Measurements from ENCODE around the gene SNX10. TPM values are rescaled to one million over a fixed set of nuclear protein-coding genes. Genes with fewer than 3 reads are reported as not detected.

Gene SNX10
- total RNA-seq, 3 donors from 2014 or later (not counting 1 experiment from before 2014, with no cell fraction given): 17.2 to 26.8 (median 21.3) TPM

- no peak for DNase-seq
- no peaks in the 10 kb centered on the region for H3K9me3 Mint-ChIP-seq
- no peak overlapping the region for H3K27ac Mint-ChIP-seq
- Histone ChIP-seq H3K9me3 (ENCODE audit: control insufficient read depth, insufficient read depth, low read length) (no peaks in the 10 kb centered on the region), H3K36me3 (ENCODE audit: control insufficient read depth, insufficient read depth, low read length) (no peaks in the 10 kb centered on the region), H3K4me1 (ENCODE audit: control insufficient read depth, insufficient read depth, low read length) (peaks cover 5% of the 10 kb centered on the region), H3K27ac (ENCODE audit: low read length) (no peak overlapping the region), H3K4me3 (ENCODE audit: low read length) (no peak overlapping the region), H3K27me3 (ENCODE audit: control insufficient read depth, insufficient read depth, low read length) (no peaks in the 10 kb centered on the region)
- TF ChIP-seq CTCF (IDR thresholded peaks at IDR 0.05): no peak
- intact Hi-C loops (cut with micrococcal nuclease): no loop called here
- ATAC-seq: no peak
- WGBS (ENCODE audit: insufficient coverage): 94% methylated on average over 8 of the region's 10 CpGs
- peaks cover 6 to 8% of the 10 kb centered on the region in 2 donors for H3K4me1 Mint-ChIP-seq
- no peaks in the 10 kb centered on the region for H3K36me3 Mint-ChIP-seq
- H3K27me3 Mint-ChIP-seq (ENCODE audit: low read depth in 2 of 2): peaks cover 0 to 3% of the 10 kb centered on the region in 2 donors
- H3K4me3 Mint-ChIP-seq: no peak overlapping the region
Measured at GRCh38 chr7:26381476-26382353, 90.1 kb downstream of the SNX10 start.

GRCh38 chr7:26385240-26385639, 93.6 kb downstream of the SNX10 start:
- no peaks in the 10 kb centered on the region for H3K36me3 Mint-ChIP-seq
- H3K27me3 Mint-ChIP-seq (ENCODE audit: low read depth in 2 of 2): peaks cover 13 to 20% of the 10 kb centered on the region in 2 donors

GRCh38 chr7:26387731-26388130, 96.1 kb downstream of the SNX10 start:
- ATAC-seq (no peak), DNase-seq (no peak)
- no peak overlapping the region for H3K4me3 ChIP-seq (ENCODE audit: low read length)
- no peak overlapping the region for H3K4me3 Mint-ChIP-seq
- H3K4me1 ChIP-seq (ENCODE audit: control insufficient read depth, insufficient read depth, low read length): no peaks in the 10 kb centered on the region
- no peaks in the 10 kb centered on the region for H3K9me3 Mint-ChIP-seq
- H3K27ac ChIP-seq (ENCODE audit: low read length): no peak overlapping the region
- no peaks in the 10 kb centered on the region for H3K9me3 ChIP-seq (ENCODE audit: control insufficient read depth, insufficient read depth, low read length)
- intact Hi-C loops (cut with micrococcal nuclease): no loop called here
- no peak for TF ChIP-seq CTCF (IDR thresholded peaks at IDR 0.05)
- no peaks in the 10 kb centered on the region for H3K4me1 Mint-ChIP-seq
- no peaks in the 10 kb centered on the region for H3K27me3 ChIP-seq (ENCODE audit: control insufficient read depth, insufficient read depth, low read length)
- no peaks in the 10 kb centered on the region for H3K36me3 Mint-ChIP-seq
- no peaks in the 10 kb centered on the region for H3K36me3 ChIP-seq (ENCODE audit: control insufficient read depth, insufficient read depth, low read length)
- peaks cover 13 to 32% of the 10 kb centered on the region in 2 donors for H3K27me3 Mint-ChIP-seq (ENCODE audit: low read depth in 2 of 2)
- H3K27ac Mint-ChIP-seq: no peak overlapping the region
- WGBS (ENCODE audit: insufficient coverage): 100% methylated on average over 1 of the region's 2 CpGs

More at GRCh38 chr7:26385240-26385639, 93.6 kb downstream of the SNX10 start:
- Mint-ChIP-seq H3K9me3 (no peaks in the 10 kb centered on the region), H3K4me1 (no peaks in the 10 kb centered on the region), H3K4me3 (no peak overlapping the region), H3K27ac (no peak overlapping the region)
- no peak overlapping the region for H3K27ac ChIP-seq (ENCODE audit: low read length)
- no peaks in the 10 kb centered on the region for H3K27me3 ChIP-seq (ENCODE audit: control insufficient read depth, insufficient read depth, low read length)
- TF ChIP-seq CTCF (IDR thresholded peaks at IDR 0.05): no peak
- intact Hi-C loops (cut with micrococcal nuclease): no loop called here
- DNase-seq (no peak), ATAC-seq (no peak)
- H3K4me3 ChIP-seq (ENCODE audit: low read length): no peak overlapping the region
- H3K36me3 ChIP-seq (ENCODE audit: control insufficient read depth, insufficient read depth, low read length): no peaks in the 10 kb centered on the region
- H3K4me1 ChIP-seq (ENCODE audit: control insufficient read depth, insufficient read depth, low read length): no peaks in the 10 kb centered on the region
- H3K9me3 ChIP-seq (ENCODE audit: control insufficient read depth, insufficient read depth, low read length): no peaks in the 10 kb centered on the region
